PC-3 (cell line): ENCODE measurements around the gene TNK1.

ENCODE experiments used
- EZH2 ChIP-seq: fragments of 300-600 bp; sonication (generic); IDR thresholded peaks from one replicate; pipeline ENCODE4 v1.6.1; 2017; ENCODE audit warnings: antibody characterized with exemption, mild to moderate bottlenecking, low read length; ENCODE audit not compliant: unreplicated experiment
- TF ChIP-seq, protein P1 (sequence below): fragments of 300-600 bp; sonication (generic); conservative IDR thresholded peaks from 2 replicates; pipeline ENCODE4 v1.5.1; 2017; ENCODE audit warnings: antibody characterized with exemption, low read depth, mild to moderate bottlenecking, low read length

DNA sequence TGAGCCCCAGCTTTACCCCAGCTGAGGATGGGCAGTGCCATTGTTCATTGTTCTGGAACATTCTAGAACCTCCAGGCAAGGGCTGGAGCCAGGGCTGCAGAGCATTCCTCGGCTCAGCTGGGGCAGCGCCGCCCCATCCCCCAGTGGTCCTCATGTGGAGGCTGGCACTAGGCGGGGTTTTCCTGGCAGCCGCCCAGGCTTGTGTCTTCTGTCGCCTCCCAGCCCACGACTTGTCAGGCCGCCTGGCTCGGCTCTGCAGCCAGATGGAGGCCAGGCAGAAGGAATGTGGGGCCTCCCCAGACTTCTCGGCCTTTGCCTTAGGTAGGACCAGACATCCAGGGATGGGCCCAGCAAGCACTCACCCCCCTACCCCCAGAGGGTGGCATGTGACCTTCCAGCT, 25.8 kb upstream of the TNK1 start, which contains the start of gene TMEM95:
- TF ChIP-seq, protein P1, sequence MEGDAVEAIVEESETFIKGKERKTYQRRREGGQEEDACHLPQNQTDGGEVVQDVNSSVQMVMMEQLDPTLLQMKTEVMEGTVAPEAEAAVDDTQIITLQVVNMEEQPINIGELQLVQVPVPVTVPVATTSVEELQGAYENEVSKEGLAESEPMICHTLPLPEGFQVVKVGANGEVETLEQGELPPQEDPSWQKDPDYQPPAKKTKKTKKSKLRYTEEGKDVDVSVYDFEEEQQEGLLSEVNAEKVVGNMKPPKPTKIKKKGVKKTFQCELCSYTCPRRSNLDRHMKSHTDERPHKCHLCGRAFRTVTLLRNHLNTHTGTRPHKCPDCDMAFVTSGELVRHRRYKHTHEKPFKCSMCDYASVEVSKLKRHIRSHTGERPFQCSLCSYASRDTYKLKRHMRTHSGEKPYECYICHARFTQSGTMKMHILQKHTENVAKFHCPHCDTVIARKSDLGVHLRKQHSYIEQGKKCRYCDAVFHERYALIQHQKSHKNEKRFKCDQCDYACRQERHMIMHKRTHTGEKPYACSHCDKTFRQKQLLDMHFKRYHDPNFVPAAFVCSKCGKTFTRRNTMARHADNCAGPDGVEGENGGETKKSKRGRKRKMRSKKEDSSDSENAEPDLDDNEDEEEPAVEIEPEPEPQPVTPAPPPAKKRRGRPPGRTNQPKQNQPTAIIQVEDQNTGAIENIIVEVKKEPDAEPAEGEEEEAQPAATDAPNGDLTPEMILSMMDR = no peak
- TF ChIP-seq EZH2 = no peak
